Measurements from ENCODE around the gene GPI. TPM values are rescaled to one million over a fixed set of nuclear protein-coding genes. Genes with fewer than 3 reads are reported as not detected.

The GPI gene
- polyA plus RNA-seq, 1 donor (not counting 4 experiments of a cell fraction or from before 2014, with no cell fraction given), result 123 TPM

DNA sequence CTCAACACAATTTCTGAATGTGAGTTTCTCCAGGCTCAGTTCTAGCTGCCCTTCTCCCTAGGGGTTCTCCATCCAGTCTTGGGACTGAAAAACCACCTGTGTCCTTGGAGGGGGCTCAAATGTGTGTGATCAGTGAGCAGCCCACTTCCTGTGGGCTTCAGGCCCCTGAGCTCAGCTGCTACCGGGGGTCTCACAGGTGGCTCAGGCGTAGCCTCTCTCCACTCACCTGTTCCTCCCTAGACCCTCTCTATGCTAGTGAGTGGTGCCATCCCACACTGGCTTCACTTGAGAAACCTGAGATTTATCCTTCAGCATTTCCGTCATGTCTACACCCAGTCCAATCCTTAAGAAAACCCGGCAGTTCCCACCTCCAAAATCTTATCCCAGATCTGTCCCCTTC lies 39.8 kb upstream of the GPI start:
- Histone ChIP-seq H3K9me1 (ENCODE audit: control insufficient read depth, extremely low read depth, insufficient read depth, low read length) (no peaks in the 10 kb centered on the region), H3K27me3 (ENCODE audit: control insufficient read depth, extremely low read depth, insufficient read depth, low read length) (no peaks in the 10 kb centered on the region), H3K36me3 (ENCODE audit: control insufficient read depth in 2 of 2, extremely low read depth in 1 of 2, insufficient read depth in 2 of 2, low read length in 2 of 2) (peaks cover 11 to 22% of the 10 kb centered on the region in 2 experiments), H3K4me2 (ENCODE audit: control insufficient read depth, extremely low read depth, insufficient read depth, low read depth, low read length) (no peak overlapping the region), H3K4me1 (ENCODE audit: control insufficient read depth, extremely low read depth, insufficient read depth, low read length) (no peaks in the 10 kb centered on the region), H4K20me1 (ENCODE audit: control insufficient read depth, extremely low read depth, insufficient read depth, low read length) (no peaks in the 10 kb centered on the region), H3K27ac (ENCODE audit: control insufficient read depth, insufficient read depth, low read length) (no peak overlapping the region), H3K9ac (ENCODE audit: control insufficient read depth, extremely low read depth, insufficient read depth, low read length) (no peak overlapping the region), H3K9me3 (ENCODE audit: control insufficient read depth, low read depth, low read length) (no peaks in the 10 kb centered on the region), H3K79me2 (ENCODE audit: control insufficient read depth, insufficient read depth, low read length) (no peaks in the 10 kb centered on the region), H2AFZ (ENCODE audit: control insufficient read depth, low read length) (no peak overlapping the region), H3K4me3 (ENCODE audit: control insufficient read depth in 2 of 3, extremely low read depth in 1 of 3, insufficient read depth in 2 of 3, low read depth in 1 of 3, low read length in 3 of 3) (no peak overlapping the region)
- no peak for DNase-seq (ENCODE audit: low read depth, low spot score)
- TF ChIP-seq EZH2 (IDR thresholded peaks at IDR 0.05; ENCODE audit: low read length), result no peak
- TF ChIP-seq, protein P1, sequence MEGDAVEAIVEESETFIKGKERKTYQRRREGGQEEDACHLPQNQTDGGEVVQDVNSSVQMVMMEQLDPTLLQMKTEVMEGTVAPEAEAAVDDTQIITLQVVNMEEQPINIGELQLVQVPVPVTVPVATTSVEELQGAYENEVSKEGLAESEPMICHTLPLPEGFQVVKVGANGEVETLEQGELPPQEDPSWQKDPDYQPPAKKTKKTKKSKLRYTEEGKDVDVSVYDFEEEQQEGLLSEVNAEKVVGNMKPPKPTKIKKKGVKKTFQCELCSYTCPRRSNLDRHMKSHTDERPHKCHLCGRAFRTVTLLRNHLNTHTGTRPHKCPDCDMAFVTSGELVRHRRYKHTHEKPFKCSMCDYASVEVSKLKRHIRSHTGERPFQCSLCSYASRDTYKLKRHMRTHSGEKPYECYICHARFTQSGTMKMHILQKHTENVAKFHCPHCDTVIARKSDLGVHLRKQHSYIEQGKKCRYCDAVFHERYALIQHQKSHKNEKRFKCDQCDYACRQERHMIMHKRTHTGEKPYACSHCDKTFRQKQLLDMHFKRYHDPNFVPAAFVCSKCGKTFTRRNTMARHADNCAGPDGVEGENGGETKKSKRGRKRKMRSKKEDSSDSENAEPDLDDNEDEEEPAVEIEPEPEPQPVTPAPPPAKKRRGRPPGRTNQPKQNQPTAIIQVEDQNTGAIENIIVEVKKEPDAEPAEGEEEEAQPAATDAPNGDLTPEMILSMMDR (optimal IDR thresholded peaks at IDR 0.05 in 1 of 3, IDR thresholded peaks at IDR 0.05 in 1 of 3, conservative IDR thresholded peaks at IDR 0.05 in 1 of 3; ENCODE audit: extremely low read depth in 1 of 3, insufficient read depth in 2 of 3, low read length in 3 of 3), result no peak
- no peak for FAIRE-seq
- dilution Hi-C loops (cut with MboI; ENCODE audit: extremely low pct_ligation_motif_present, low sequenced_read_pairs), result no loop called here

GRCh38 chr19:34325981-34326787 lies 38.8 kb upstream of the GPI start:
- no peak overlapping the region for H2AFZ ChIP-seq (ENCODE audit: control insufficient read depth, low read length)
- H3K27ac ChIP-seq (ENCODE audit: control insufficient read depth, insufficient read depth, low read length), result no peak overlapping the region
- H3K27me3 ChIP-seq (ENCODE audit: control insufficient read depth, extremely low read depth, insufficient read depth, low read length), result no peaks in the 10 kb centered on the region
- DNase-seq (ENCODE audit: low read depth, low spot score) (no peak), FAIRE-seq (no peak)
- TF ChIP-seq, protein P1 (optimal IDR thresholded peaks at IDR 0.05 in 1 of 3, IDR thresholded peaks at IDR 0.05 in 1 of 3, conservative IDR thresholded peaks at IDR 0.05 in 1 of 3; ENCODE audit: extremely low read depth in 1 of 3, insufficient read depth in 2 of 3, low read length in 3 of 3), result no peak
- no peak for TF ChIP-seq EZH2 (IDR thresholded peaks at IDR 0.05; ENCODE audit: low read length)
- no peaks in the 10 kb centered on the region for H4K20me1 ChIP-seq (ENCODE audit: control insufficient read depth, extremely low read depth, insufficient read depth, low read length)
- H3K79me2 ChIP-seq (ENCODE audit: control insufficient read depth, insufficient read depth, low read length), result no peaks in the 10 kb centered on the region
- dilution Hi-C loops (cut with MboI; ENCODE audit: extremely low pct_ligation_motif_present, low sequenced_read_pairs), result no loop called here
- peaks cover 12 to 23% of the 10 kb centered on the region in 2 experiments for H3K36me3 ChIP-seq (ENCODE audit: control insufficient read depth in 2 of 2, extremely low read depth in 1 of 2, insufficient read depth in 2 of 2, low read length in 2 of 2)
- H3K4me1 ChIP-seq (ENCODE audit: control insufficient read depth, extremely low read depth, insufficient read depth, low read length), result no peaks in the 10 kb centered on the region
- H3K4me2 ChIP-seq (ENCODE audit: control insufficient read depth, extremely low read depth, insufficient read depth, low read depth, low read length), result no peak overlapping the region
- H3K9ac ChIP-seq (ENCODE audit: control insufficient read depth, extremely low read depth, insufficient read depth, low read length), result no peak overlapping the region
- H3K9me1 ChIP-seq (ENCODE audit: control insufficient read depth, extremely low read depth, insufficient read depth, low read length), result no peaks in the 10 kb centered on the region
- H3K9me3 ChIP-seq (ENCODE audit: control insufficient read depth, low read depth, low read length), result no peaks in the 10 kb centered on the region
- no peak overlapping the region for H3K4me3 ChIP-seq (ENCODE audit: control insufficient read depth in 2 of 3, extremely low read depth in 1 of 3, insufficient read depth in 2 of 3, low read depth in 1 of 3, low read length in 3 of 3)
